ES-I3 (cell line): ENCODE measurements around the gene TMEM184A.

Experiments used
- H3K36me3 ChIP-seq: 2 replicates; pipeline ENCODE4 v1.6.1; 2013; ENCODE audit warnings: mild to moderate bottlenecking, low read length, control low read depth, moderate library complexity; ENCODE audit not compliant: insufficient read depth
- H3K4me1 ChIP-seq: 2 replicates; pipeline ENCODE4 v1.6.1; 2013; ENCODE audit warnings: mild to moderate bottlenecking, control low read depth, low read length; ENCODE audit not compliant: insufficient read depth
- H3K9ac ChIP-seq: 2 replicates; pipeline ENCODE4 v1.6.1; 2013; ENCODE audit warnings: low read depth, mild to moderate bottlenecking, low read length, moderate library complexity
- H3K9me3 ChIP-seq: 2 replicates; pipeline ENCODE4 v1.6.1; 2013; ENCODE audit warnings: mild to moderate bottlenecking, low read length, moderate library complexity; ENCODE audit not compliant: control insufficient read depth, insufficient read depth

The TMEM184A gene

GRCh38 chr7:1512781-1513656 is 43.0 kb downstream of the TMEM184A start:
- no peak overlapping the region for H3K9ac ChIP-seq
- no peaks in the 10 kb centered on the region for H3K9me3 ChIP-seq
- no peaks in the 10 kb centered on the region for H3K4me1 ChIP-seq
- no peaks in the 10 kb centered on the region for H3K36me3 ChIP-seq

- Histone ChIP-seq H3K4me1 (no peaks in the 10 kb centered on the region), H3K36me3 (no peaks in the 10 kb centered on the region), H3K9me3 (no peaks in the 10 kb centered on the region), H3K9ac (no peak overlapping the region)
These were observed 44.3 kb downstream of the TMEM184A start for GRCh38 chr7:1511444-1512422.

GRCh38 chr7:1510780-1511154 is 45.2 kb downstream of the TMEM184A start:
- peaks cover 3% of the 10 kb centered on the region; the same call in 1 of the 2 replicates for H3K4me1 ChIP-seq
- no peaks in the 10 kb centered on the region for H3K9me3 ChIP-seq
- H3K36me3 ChIP-seq: no peaks in the 10 kb centered on the region
- no peak overlapping the region for H3K9ac ChIP-seq

- H3K4me1 ChIP-seq: peaks cover 5% of the 10 kb centered on the region; the same call in 1 of the 2 replicates
- no peaks in the 10 kb centered on the region for H3K9me3 ChIP-seq
- no peak overlapping the region for H3K9ac ChIP-seq
- no peaks in the 10 kb centered on the region for H3K36me3 ChIP-seq
These were observed 46.8 kb downstream of the TMEM184A start for GRCh38 chr7:1509226-1509625.

GRCh38 chr7:1508277-1508758 is 47.7 kb downstream of the TMEM184A start:
- Histone ChIP-seq H3K9ac (no peak overlapping the region), H3K4me1 (peaks cover 5% of the 10 kb centered on the region; the same call in 1 of the 2 replicates), H3K36me3 (no peaks in the 10 kb centered on the region), H3K9me3 (no peaks in the 10 kb centered on the region)

GRCh38 chr7:1505731-1506550 is 50.1 kb downstream of the TMEM184A start:
- peaks cover 9% of the 10 kb centered on the region; the same call in 1 of the 2 replicates for H3K4me1 ChIP-seq
- H3K36me3 ChIP-seq: peaks cover 9% of the 10 kb centered on the region; the same call in 1 of the 2 replicates
- no peak overlapping the region for H3K9ac ChIP-seq
- H3K9me3 ChIP-seq: no peaks in the 10 kb centered on the region

GRCh38 chr7:1503816-1504775 is 51.9 kb downstream of the TMEM184A start, which contains the start of gene INTS1:
Gene INTS1, minus strand, starts transcription at chr7:1504389. Its CDS starts 429 bp downstream, at chr7:1503960.
- peaks cover 9% of the 10 kb centered on the region; the same call in 1 of the 2 replicates for H3K4me1 ChIP-seq
- no peaks in the 10 kb centered on the region for H3K9me3 ChIP-seq
- peak within 1 kb of the TSS; percentile 97 for H3K9ac ChIP-seq
- peaks cover 9% of the 10 kb centered on the region; the same call in 1 of the 2 replicates for H3K36me3 ChIP-seq

GRCh38 chr7:1503390-1503789 is 52.6 kb downstream of the TMEM184A start:
- H3K9ac ChIP-seq: peak overlapping the region; percentile 97
- peaks cover 9% of the 10 kb centered on the region; the same call in 1 of the 2 replicates for H3K36me3 ChIP-seq
- H3K4me1 ChIP-seq: peaks cover 9% of the 10 kb centered on the region; the same call in 1 of the 2 replicates
- H3K9me3 ChIP-seq: no peaks in the 10 kb centered on the region

GRCh38 chr7:1502845-1503244 is 53.2 kb downstream of the TMEM184A start:
- Histone ChIP-seq H3K9me3 (no peaks in the 10 kb centered on the region), H3K4me1 (peaks cover 9% of the 10 kb centered on the region; the same call in 1 of the 2 replicates), H3K9ac (peak overlapping the region; percentile 97; the same call in 1 of the 2 replicates), H3K36me3 (peaks cover 9% of the 10 kb centered on the region)

GRCh38 chr7:1501487-1502270 is 54.3 kb downstream of the TMEM184A start:
- Histone ChIP-seq H3K9ac (no peak overlapping the region), H3K36me3 (peaks cover 9% of the 10 kb centered on the region), H3K4me1 (peaks cover 9% of the 10 kb centered on the region; the same call in 1 of the 2 replicates), H3K9me3 (no peaks in the 10 kb centered on the region)

- no peaks in the 10 kb centered on the region for H3K9me3 ChIP-seq
- peaks cover 4% of the 10 kb centered on the region; the same call in 1 of the 2 replicates for H3K4me1 ChIP-seq
- H3K36me3 ChIP-seq: peaks cover 12% of the 10 kb centered on the region
- H3K9ac ChIP-seq: no peak overlapping the region
These were observed 55.8 kb downstream of the TMEM184A start for GRCh38 chr7:1500064-1500807.
